Neural crest cell (in vitro differentiated cells): ENCODE results near the gene ASB1. TPM values are rescaled to one million over a fixed set of nuclear protein-coding genes. Genes with fewer than 3 reads are reported as not detected.

Experiments used
- DNase-seq: peaks from one replicate; pipeline ENCODE4 v3.0.0; 2021; ENCODE audit warnings: low read depth, mixed read lengths, low spot score
- H3K27ac Mint-ChIP-seq: one replicate; pipeline ENCODE4 v1.8.0; 2021; ENCODE audit warnings: mild to moderate bottlenecking, mixed read lengths; ENCODE audit not compliant: unreplicated experiment
- H3K27me3 Mint-ChIP-seq: 2 replicates; pipeline ENCODE4 v1.8.0; 2021; ENCODE audit warnings: low read depth, mild to moderate bottlenecking, mixed read lengths
- H3K36me3 Mint-ChIP-seq: 2 replicates; pipeline ENCODE4 v1.8.0; 2021; ENCODE audit warnings: low read depth, mild to moderate bottlenecking, mixed read lengths
- H3K4me1 Mint-ChIP-seq: 2 replicates; pipeline ENCODE4 v1.8.0; 2021; ENCODE audit warnings: mixed read lengths
- H3K4me3 Mint-ChIP-seq: one replicate; pipeline ENCODE4 v1.8.0; 2021; ENCODE audit warnings: mild to moderate bottlenecking, mixed read lengths
- H3K9me3 Mint-ChIP-seq: 2 replicates; pipeline ENCODE4 v1.8.0; 2021; ENCODE audit warnings: mixed read lengths
- CTCF ChIP-seq: fragments of 200-600 bp; sonication (generic); conservative IDR thresholded peaks from 2 replicates; pipeline ENCODE4 v1.5.0; 2021; ENCODE audit warnings: antibody characterized with exemption, mild to moderate bottlenecking
- total RNA-seq: library from RNA; stranded (reverse); gene quantifications from 2 replicates; pipeline ENCODE4 v1.2.1, GENCODE V29; 2021

ASB1 gene
- total RNA-seq, 1 donor from 2014 or later: 37.5 TPM

GRCh38 chr2:238494573-238494961 is 67.8 kb downstream of the ASB1 start:
- Mint-ChIP-seq H3K27ac (peak overlapping the region; percentile 22), H3K4me1 (peaks cover 38% of the 10 kb centered on the region), H3K4me3 (no peak overlapping the region), H3K9me3 (no peaks in the 10 kb centered on the region), H3K36me3 (no peaks in the 10 kb centered on the region), H3K27me3 (no peaks in the 10 kb centered on the region)
- no peak for DNase-seq
- no peak for TF ChIP-seq CTCF

GRCh38 chr2:238495422-238495821 is 68.7 kb downstream of the ASB1 start:
- DNase-seq: no peak
- H3K27me3 Mint-ChIP-seq: no peaks in the 10 kb centered on the region
- TF ChIP-seq CTCF: no peak
- no peaks in the 10 kb centered on the region for H3K36me3 Mint-ChIP-seq
- peaks cover 42% of the 10 kb centered on the region for H3K4me1 Mint-ChIP-seq
- H3K4me3 Mint-ChIP-seq: no peak overlapping the region
- H3K9me3 Mint-ChIP-seq: no peaks in the 10 kb centered on the region
- no peak overlapping the region for H3K27ac Mint-ChIP-seq

- TF ChIP-seq CTCF: no peak
- H3K9me3 Mint-ChIP-seq: peaks cover 2% of the 10 kb centered on the region
- DNase-seq: no peak
- H3K4me3 Mint-ChIP-seq: no peak overlapping the region
- H3K27ac Mint-ChIP-seq: peak overlapping the region; percentile 68
- no peaks in the 10 kb centered on the region for H3K36me3 Mint-ChIP-seq
- H3K4me1 Mint-ChIP-seq: peaks cover 33% of the 10 kb centered on the region
- no peaks in the 10 kb centered on the region for H3K27me3 Mint-ChIP-seq
Observed at GRCh38 chr2:238496756-238497609, 70.3 kb downstream of the ASB1 start.

- Mint-ChIP-seq H3K4me1 (peaks cover 27% of the 10 kb centered on the region), H3K4me3 (no peak overlapping the region), H3K36me3 (no peaks in the 10 kb centered on the region), H3K27me3 (no peaks in the 10 kb centered on the region), H3K27ac (peak overlapping the region; percentile 22), H3K9me3 (peaks cover 4% of the 10 kb centered on the region)
- TF ChIP-seq CTCF: no peak
- no peak for DNase-seq
Observed at GRCh38 chr2:238497610-238498005, 70.9 kb downstream of the ASB1 start.

GRCh38 chr2:238498188-238498587 is 71.5 kb downstream of the ASB1 start:
- peaks cover 4% of the 10 kb centered on the region for H3K9me3 Mint-ChIP-seq
- H3K36me3 Mint-ChIP-seq: no peaks in the 10 kb centered on the region
- H3K4me3 Mint-ChIP-seq: no peak overlapping the region
- no peak for TF ChIP-seq CTCF
- H3K4me1 Mint-ChIP-seq: peaks cover 22% of the 10 kb centered on the region
- no peak for DNase-seq
- H3K27ac Mint-ChIP-seq: peak overlapping the region; percentile 62
- no peaks in the 10 kb centered on the region for H3K27me3 Mint-ChIP-seq
